GM21576 (cell line): ENCODE data around the gene KLF15.

Source experiments
- ATAC-seq: cut with Tn5 transposase; IDR thresholded peaks from one replicate; pipeline ENCODE4 v1.9.1; 2021; ENCODE audit warnings: mild to moderate bottlenecking, moderate library complexity; ENCODE audit not compliant: unreplicated experiment

KLF15 gene

GRCh38 chr3:126357295-126358037 lies at the start of gene KLF15:
Gene KLF15, minus strand, starts transcription at chr3:126357408. Its CDS starts 4,486 bp downstream, at chr3:126352922.
- ATAC-seq, result peak; percentile 82

GRCh38 chr3:126406389-126407296 lies 49.4 kb upstream of the KLF15 start:
- ATAC-seq, result no peak

DNA sequence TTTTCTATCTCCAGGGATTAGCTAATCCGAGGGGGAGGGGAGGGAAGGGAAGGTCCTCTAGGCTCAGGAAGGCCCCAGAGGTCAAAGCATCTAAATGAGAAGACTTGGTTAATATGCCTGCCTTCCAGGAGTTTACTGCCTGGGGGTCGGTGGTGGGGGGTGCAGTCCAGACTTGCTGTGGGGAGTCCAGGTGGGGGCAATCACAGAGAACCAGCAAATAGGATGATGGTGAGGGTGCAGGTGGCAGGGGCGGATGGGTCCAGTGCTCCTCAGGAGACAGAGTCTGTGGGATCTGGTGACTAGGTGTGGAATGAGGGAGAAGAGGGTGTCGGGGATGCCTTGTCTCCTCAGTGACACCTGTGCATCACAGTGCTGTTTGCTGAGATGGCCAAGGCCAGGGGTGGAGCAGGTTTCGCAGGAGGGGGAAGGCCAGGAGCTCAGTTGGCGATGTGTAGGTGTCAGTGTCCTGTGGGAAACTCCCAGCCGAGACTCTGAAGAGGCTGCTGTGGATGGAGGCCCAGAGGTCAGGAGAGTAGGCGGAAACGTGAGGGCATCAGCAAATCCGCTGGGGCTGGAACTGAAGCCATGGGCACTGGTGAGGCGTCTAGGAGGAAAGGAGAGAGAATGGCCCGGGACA lies 45.6 kb upstream of the KLF15 start:
- no peak for ATAC-seq

- ATAC-seq, result no peak
Measured at GRCh38 chr3:126402178-126402577, 45.0 kb upstream of the KLF15 start.

- ATAC-seq, result no peak
Measured at GRCh38 chr3:126401611-126402160, 44.5 kb upstream of the KLF15 start.

DNA sequence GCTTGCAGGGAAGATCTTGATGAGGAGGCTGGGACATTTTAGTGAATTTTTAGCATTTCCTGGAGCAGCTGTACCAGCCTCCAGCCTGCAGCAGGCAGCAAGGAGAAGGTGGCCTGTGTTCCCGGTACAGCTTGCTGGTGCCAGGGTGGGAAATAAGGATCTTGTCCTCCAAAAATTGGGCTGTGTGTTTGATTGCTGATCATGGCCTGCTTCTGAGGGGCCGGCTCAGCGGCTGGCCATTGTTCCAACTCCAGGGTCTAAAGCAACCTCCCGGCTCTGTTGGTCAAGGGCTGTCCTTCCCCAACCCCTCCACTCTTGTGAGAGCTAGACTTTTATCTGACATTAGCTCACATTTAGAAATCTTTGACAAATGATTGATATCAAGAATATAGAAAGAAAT lies 42.5 kb upstream of the KLF15 start:
- no peak for ATAC-seq

- ATAC-seq, result peak; percentile 52
Measured at GRCh38 chr3:126399351-126399735, 42.1 kb upstream of the KLF15 start.

DNA sequence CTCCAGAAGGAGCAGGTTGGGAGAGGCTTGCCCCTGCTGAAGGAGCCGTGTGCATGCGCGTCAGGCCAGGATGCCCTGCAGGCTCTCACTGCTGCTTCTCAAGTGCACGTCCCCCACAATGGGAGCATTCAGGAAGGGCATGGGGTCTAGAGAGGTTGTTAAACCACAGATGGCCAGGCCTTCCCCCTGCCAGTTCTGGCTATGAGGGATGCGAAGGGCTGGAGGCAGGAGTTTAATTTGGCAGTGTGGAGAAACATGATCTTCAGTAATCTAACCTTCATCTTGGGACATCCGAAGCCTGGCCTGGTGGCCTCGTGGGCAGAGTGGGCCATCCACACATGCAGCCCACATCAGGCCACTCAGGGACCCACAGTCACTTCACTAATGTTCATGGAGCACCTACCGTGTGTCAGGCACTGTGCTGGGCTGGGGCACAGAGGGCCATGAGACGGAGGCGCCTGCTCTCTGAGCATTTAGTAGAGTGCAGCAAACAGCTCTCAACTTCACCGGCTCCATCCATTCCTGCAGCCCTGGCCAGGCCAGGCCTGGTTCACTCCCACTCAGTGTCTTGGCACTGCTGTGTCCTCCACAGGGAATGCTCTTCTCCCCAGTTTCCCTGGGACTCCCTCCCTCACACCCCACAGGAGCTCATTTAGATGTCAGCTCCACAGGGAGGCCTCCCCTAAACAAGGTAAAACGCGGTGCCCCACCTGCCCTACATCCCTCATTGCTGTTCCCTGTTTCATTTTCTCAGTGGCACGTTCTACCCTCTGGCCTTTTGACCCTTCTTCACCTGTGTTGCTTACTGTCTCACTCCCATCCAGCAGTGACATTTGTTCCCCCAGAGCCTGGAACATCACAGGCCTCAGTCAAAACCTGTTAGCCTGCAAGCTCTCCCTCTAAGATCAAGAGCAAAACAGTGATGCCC lies 41.5 kb upstream of the KLF15 start:
- ATAC-seq, result no peak

- ATAC-seq, result no peak
Measured at GRCh38 chr3:126397610-126398422, 40.6 kb upstream of the KLF15 start.

GRCh38 chr3:126396536-126396935 lies 39.3 kb upstream of the KLF15 start:
- no peak for ATAC-seq

GRCh38 chr3:126395846-126396513 lies 38.8 kb upstream of the KLF15 start:
- ATAC-seq, result no peak

DNA sequence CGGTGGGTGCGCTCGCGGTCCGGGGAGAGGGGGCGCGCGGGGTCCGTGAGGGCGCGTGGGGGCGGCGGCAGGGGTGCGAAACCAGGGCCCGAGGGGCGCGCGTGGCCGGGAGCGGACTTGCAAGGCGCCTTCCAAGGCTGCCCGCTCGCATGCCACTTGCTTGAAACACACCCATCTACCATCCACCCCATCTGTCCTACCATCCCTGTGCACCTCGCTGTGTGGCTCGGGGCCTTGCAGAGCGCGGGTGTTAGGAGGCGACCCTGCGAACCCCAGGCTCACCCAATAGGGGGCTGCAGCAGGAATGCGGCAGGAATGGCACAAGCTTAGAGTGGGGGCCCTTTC lies 37.7 kb upstream of the KLF15 start:
- no peak for ATAC-seq

DNA sequence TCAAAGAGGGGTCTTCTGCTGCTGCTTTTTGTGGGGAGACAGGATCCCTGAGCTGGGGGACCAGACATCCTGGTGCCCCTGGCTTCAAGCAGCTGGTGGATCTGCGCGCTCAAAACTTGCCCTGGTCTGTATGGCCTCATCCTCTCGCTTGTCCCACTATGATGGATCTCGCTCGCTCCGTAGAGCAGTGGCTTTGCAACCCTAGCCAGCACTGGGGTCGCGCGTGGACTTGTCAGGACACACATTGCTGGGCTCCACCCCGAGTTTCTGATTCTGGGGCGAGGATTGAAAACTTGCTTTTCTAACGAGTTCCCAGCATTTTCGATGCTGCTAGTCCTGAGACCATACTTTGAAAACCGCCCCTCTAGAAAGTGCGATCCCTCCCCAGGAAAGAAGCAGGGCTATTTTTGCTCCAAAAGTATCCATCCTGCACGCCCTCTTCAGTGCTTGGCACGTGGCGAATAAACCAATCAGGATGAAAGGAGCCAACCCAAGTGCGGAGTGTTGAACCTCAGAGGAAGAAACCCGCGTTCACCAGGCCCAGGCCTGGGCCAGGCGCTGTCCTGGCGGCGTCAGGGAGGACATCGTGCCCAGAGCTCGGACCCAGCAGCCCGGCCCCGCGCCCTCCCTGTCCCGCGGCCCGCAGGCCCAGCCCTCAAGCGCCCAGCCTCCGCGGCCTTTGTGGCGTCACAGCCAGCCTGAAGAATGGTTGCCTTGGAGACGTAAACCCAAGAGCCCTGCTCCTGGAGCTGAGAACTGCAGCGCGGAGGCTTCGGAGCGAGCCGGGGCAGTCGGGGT lies 37.2 kb upstream of the KLF15 start, which contains the start of gene CFAP100:
CFAP100 (plus strand) TSS at position 731 of the 798 bp plus-strand sequence. CDS start 1,092 bp downstream, outside the sequence.
- no peak for ATAC-seq

DNA sequence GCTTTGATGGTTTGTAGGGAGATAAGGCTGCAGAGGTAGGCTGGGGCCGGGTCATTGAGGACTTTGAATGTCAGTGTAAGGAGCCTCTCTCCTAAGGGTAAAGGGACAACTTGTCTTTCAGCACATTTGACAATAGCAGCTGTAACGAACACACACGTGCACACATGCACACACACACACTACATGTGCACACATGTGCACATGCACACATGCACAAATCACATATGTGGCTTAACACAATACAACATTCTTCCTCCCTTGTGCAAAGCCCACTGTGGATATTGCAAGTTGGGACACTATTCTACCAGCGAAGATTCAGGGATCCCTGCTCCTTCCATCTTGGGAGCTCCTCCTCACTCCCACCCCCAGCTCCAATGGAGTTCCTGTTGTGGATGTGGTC lies 36.4 kb upstream of the KLF15 start:
- ATAC-seq, result no peak

- no peak for ATAC-seq
Measured at GRCh38 chr3:126392246-126392645, 35.0 kb upstream of the KLF15 start.

GRCh38 chr3:126391631-126392030 lies 34.4 kb upstream of the KLF15 start:
- ATAC-seq, result no peak

GRCh38 chr3:126390751-126391150 lies 33.5 kb upstream of the KLF15 start:
- no peak for ATAC-seq

DNA sequence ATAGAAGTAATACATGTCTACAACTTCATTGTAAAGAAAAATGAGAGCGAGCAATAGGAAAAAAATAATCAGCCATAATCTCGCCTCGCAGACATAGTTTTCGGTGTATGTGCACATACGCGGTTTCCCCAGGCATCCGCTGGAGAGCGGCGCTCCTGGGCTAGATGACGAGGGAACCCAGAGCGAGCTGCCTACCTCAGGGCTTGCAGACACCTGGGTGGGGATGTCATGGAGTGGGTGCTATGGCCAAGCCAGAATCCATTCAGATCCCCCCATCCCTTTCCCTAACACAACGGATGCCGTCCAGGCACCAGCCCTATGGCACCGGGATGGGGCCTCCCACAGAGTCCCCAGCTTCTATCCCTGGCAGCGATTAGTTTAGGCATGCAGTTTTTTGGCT lies 33.0 kb upstream of the KLF15 start:
- no peak for ATAC-seq
